SK-N-SH (cell line): ENCODE measurements around the gene ASPSCR1.

Experiments used
- ELF1 ChIP-seq: IDR thresholded peaks from 2 replicates; pipeline ENCODE4 v1.4.0; 2012
- EZH2phosphoT487 ChIP-seq: fragments of 200-600 bp; sonication (generic); IDR thresholded peaks from 2 replicates; pipeline ENCODE4 v1.6.1; 2017; ENCODE audit warnings: low read depth, mixed run types, mild to moderate bottlenecking, antibody characterized with exemption, moderate library complexity, borderline replicate concordance
- JUND ChIP-seq: IDR thresholded peaks from 2 replicates; pipeline ENCODE4 v1.4.0; 2012
- POLR2AphosphoS5 ChIP-seq: IDR thresholded peaks from 2 replicates; pipeline ENCODE4 v1.6.1; 2012; ENCODE audit warnings: low read depth, low read length
- RAD21 ChIP-seq: IDR thresholded peaks from 2 replicates; pipeline ENCODE4 v1.6.1; 2012; ENCODE audit warnings: mild to moderate bottlenecking, low read length
- REST ChIP-seq: IDR thresholded peaks from 2 replicates; pipeline ENCODE4 v1.6.1; 2012; ENCODE audit warnings: mild to moderate bottlenecking, low read depth, low read length, moderate library complexity
- SIN3A ChIP-seq: IDR thresholded peaks from 2 replicates; pipeline ENCODE4 v1.6.1; 2012; ENCODE audit warnings: low read depth, mild to moderate bottlenecking, low read length, moderate library complexity, borderline replicate concordance
- YY1 ChIP-seq: IDR thresholded peaks from 2 replicates; pipeline ENCODE4 v1.4.0; 2012; ENCODE audit warnings: low read depth, mild to moderate bottlenecking
- TF ChIP-seq, protein P1 (sequence below): fragments of 200-600 bp; sonication (generic); IDR thresholded peaks from 2 replicates; pipeline ENCODE4 v1.6.1; 2017; ENCODE audit warnings: antibody characterized with exemption, mild to moderate bottlenecking, moderate library complexity
- TF ChIP-seq, protein P2 (sequence below): IDR thresholded peaks from 2 replicates; pipeline ENCODE4 v1.4.0; 2012; ENCODE audit warnings: low read depth

- TF ChIP-seq EZH2phosphoT487 (no peak), POLR2AphosphoS5 (no peak), JUND (no peak), REST (no peak), ELF1 (no peak), RAD21 (no peak), SIN3A (no peak), YY1 (no peak)
- TF ChIP-seq, protein P1, sequence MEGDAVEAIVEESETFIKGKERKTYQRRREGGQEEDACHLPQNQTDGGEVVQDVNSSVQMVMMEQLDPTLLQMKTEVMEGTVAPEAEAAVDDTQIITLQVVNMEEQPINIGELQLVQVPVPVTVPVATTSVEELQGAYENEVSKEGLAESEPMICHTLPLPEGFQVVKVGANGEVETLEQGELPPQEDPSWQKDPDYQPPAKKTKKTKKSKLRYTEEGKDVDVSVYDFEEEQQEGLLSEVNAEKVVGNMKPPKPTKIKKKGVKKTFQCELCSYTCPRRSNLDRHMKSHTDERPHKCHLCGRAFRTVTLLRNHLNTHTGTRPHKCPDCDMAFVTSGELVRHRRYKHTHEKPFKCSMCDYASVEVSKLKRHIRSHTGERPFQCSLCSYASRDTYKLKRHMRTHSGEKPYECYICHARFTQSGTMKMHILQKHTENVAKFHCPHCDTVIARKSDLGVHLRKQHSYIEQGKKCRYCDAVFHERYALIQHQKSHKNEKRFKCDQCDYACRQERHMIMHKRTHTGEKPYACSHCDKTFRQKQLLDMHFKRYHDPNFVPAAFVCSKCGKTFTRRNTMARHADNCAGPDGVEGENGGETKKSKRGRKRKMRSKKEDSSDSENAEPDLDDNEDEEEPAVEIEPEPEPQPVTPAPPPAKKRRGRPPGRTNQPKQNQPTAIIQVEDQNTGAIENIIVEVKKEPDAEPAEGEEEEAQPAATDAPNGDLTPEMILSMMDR = no peak
- TF ChIP-seq, protein P2, sequence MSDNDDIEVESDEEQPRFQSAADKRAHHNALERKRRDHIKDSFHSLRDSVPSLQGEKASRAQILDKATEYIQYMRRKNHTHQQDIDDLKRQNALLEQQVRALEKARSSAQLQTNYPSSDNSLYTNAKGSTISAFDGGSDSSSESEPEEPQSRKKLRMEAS = no peak
These were observed 30.2 kb upstream of the ASPSCR1 start, which contains the start of gene MYADML2 for GRCh38 chr17:81947189-81947588.
